Mucosa of descending colon (tissue), 3 donors: ENCODE results near the gene PSIP1. TPM values are rescaled to one million over a fixed set of nuclear protein-coding genes. Genes with fewer than 3 reads are reported as not detected.

Experiments used
- ATAC-seq: fragments of 200-7000 bp; cut with Tn5 transposase; one replicate; pipeline ENCODE4 v1.9.1; 2020; ENCODE audit warnings: mild to moderate bottlenecking, moderate library complexity
- DNase-seq, 3 donors: peaks; one replicate each; pipeline ENCODE4 v3.0.0-alpha.2; 2020
- H3K36me3 ChIP-seq: fragments of 200-600 bp; one replicate; pipeline ENCODE4 v1.8.0; 2021; ENCODE audit warnings: low read depth, mild to moderate bottlenecking
- H3K4me1 ChIP-seq: fragments of 200-600 bp; one replicate; pipeline ENCODE4 v1.8.0; 2021; ENCODE audit warnings: low read depth, mild to moderate bottlenecking
- H3K4me3 ChIP-seq: fragments of 200-600 bp; one replicate; pipeline ENCODE4 v1.8.0; 2021; ENCODE audit warnings: mild to moderate bottlenecking
- H3K9me3 ChIP-seq: fragments of 200-600 bp; one replicate; pipeline ENCODE4 v1.8.0; 2021; ENCODE audit warnings: mild to moderate bottlenecking
- intact Hi-C, 2 donors: fragments of 100-400 bp; cut with DNase I in 1 of 2; cut with micrococcal nuclease in 1 of 2; formaldehyde crosslinking; loops; one replicate each; pipeline versions ENCODE4 v1.11.0 to v1.11.1; 2022; cut with DNase I, micrococcal nuclease
- long read RNA-seq, 2 donors: library from polyadenylated mRNA; unstranded; transcript quantifications; one replicate each; pipeline ENCODE4 v2.0.0, GENCODE V29; 2019 to 2021
- total RNA-seq, 3 donors: library from RNA; stranded (reverse); fragmentation: NEBNext Ultra II Directional in 2 of 3; extraction: Animal tissue kit (Norgen Biotek cat#: 25700) in 2 of 3; gene quantifications; one replicate each; pipeline versions ENCODE4 v1.2.1 to v1.2.4, GENCODE V29; 2021 to 2023
- TF ChIP-seq, protein P1 (sequence below): fragments of 200-600 bp; IDR thresholded peaks from one replicate; pipeline ENCODE4 v1.8.0; 2022; ENCODE audit warnings: antibody characterized with exemption, mild to moderate bottlenecking
- donor health status: DM: no; HTN: no; CAD: no; lungs with moderate emphysema.
- donor health status: DM: no; HTN: no; CAD: no.
- donor health status: DM: no; HTN: yes; CAD: no.

Gene PSIP1
- total RNA-seq, result 10 to 100 TPM; 19.9 to 58.4 (median 28.0) TPM
- long read RNA-seq, donor 1, transcript PSIP1-203 (16 exons, 3,391 nt), result minor isoform, 19 of 94 reads
- long read RNA-seq, donor 1, transcript PSIP1-204 (16 exons, 3,364 nt), result major isoform, 36 of 94 reads
- long read RNA-seq, donor 1, partial matches to known transcripts, result 24 of 94 reads
- long read RNA-seq, donor 1, other reads (novel, unspliced or antisense), result 12 of 94 reads
- long read RNA-seq, donor 2, partial matches to known transcripts, result 12 of 14 reads
- long read RNA-seq, donor 2, other reads (novel, unspliced or antisense), result 1 of 14 reads

- Histone ChIP-seq H3K36me3 (no peaks in the 10 kb centered on the region), H3K4me3 (peak within 1 kb of the TSS; percentile 97), H3K4me1 (peaks cover 3% of the 10 kb centered on the region), H3K9me3 (no peaks in the 10 kb centered on the region)
- peak; percentile 95 for ATAC-seq
- peak; percentile 82 to 89 (median 86) for DNase-seq
- TF ChIP-seq, protein P1, sequence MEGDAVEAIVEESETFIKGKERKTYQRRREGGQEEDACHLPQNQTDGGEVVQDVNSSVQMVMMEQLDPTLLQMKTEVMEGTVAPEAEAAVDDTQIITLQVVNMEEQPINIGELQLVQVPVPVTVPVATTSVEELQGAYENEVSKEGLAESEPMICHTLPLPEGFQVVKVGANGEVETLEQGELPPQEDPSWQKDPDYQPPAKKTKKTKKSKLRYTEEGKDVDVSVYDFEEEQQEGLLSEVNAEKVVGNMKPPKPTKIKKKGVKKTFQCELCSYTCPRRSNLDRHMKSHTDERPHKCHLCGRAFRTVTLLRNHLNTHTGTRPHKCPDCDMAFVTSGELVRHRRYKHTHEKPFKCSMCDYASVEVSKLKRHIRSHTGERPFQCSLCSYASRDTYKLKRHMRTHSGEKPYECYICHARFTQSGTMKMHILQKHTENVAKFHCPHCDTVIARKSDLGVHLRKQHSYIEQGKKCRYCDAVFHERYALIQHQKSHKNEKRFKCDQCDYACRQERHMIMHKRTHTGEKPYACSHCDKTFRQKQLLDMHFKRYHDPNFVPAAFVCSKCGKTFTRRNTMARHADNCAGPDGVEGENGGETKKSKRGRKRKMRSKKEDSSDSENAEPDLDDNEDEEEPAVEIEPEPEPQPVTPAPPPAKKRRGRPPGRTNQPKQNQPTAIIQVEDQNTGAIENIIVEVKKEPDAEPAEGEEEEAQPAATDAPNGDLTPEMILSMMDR, result no peak
- intact Hi-C loops, result no loop called here
Observed at GRCh38 chr9:15510789-15511575, at the start of gene PSIP1. Gene PSIP1 (minus strand): TSS chr9:15510970. CDS start chr9:15510188, 782 bp downstream.

DNA sequence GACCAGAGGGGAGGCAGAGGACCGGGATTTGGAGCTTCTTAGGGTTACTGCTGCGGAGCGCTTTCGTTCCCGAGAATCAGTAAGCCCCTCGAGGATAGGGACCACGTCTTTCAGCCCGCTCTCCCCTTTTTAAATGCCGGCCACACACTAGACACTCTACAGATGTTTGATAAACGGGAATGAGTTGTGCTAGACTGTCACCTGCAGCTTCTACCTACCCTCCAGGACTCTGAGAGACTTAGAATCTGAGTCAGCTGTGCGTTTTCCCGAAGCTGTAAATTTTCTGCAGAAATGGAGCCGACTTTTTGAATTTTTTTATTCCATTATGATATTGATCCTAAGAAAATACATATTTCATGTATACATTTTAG is 42.7 kb upstream of the PSIP1 start:
- ATAC-seq (no peak), DNase-seq (no peak)
- TF ChIP-seq, protein P1, result no peak
- Histone ChIP-seq H3K4me3 (no peak overlapping the region), H3K9me3 (no peaks in the 10 kb centered on the region), H3K36me3 (no peaks in the 10 kb centered on the region), H3K4me1 (peaks cover 17% of the 10 kb centered on the region)
- intact Hi-C loops, result no loop called here

- Histone ChIP-seq H3K4me3 (peak within 1 kb of the TSS; percentile 42), H3K4me1 (peaks cover 17% of the 10 kb centered on the region), H3K36me3 (no peaks in the 10 kb centered on the region), H3K9me3 (no peaks in the 10 kb centered on the region)
- DNase-seq (peak; percentile 92 to 95 (median 95)), ATAC-seq (peak; percentile 96)
- TF ChIP-seq, protein P1, result no peak
- intact Hi-C loops, result no loop called here
Observed at GRCh38 chr9:15552636-15553527, 42.1 kb upstream of the PSIP1 start, which contains the start of gene CCDC171. Gene CCDC171 (plus strand): TSS chr9:15553043. CDS start chr9:15564089, 11,046 bp downstream.

GRCh38 chr9:15549611-15550010 is 38.8 kb upstream of the PSIP1 start:
- no peak for DNase-seq

More at GRCh38 chr9:15549611-15550010, 38.8 kb upstream of the PSIP1 start:
- Histone ChIP-seq H3K4me3 (no peak overlapping the region), H3K9me3 (no peaks in the 10 kb centered on the region), H3K4me1 (peaks cover 17% of the 10 kb centered on the region), H3K36me3 (no peaks in the 10 kb centered on the region)
- intact Hi-C loops, result no loop called here
- TF ChIP-seq, protein P1, result no peak
- ATAC-seq, result no peak
